NCI-H2196 treated with DMSO at 0.1 percent for 48 hours (cell line): ENCODE data around the gene UBE2E2.

ENCODE experiments used
- DNase-seq: peaks from one replicate; lab custom pipeline; 2025; ENCODE audit not compliant: unreplicated experiment; lab: John Stamatoyannopoulos, UW

UBE2E2 gene

GRCh38 chr3:23435318-23435717 lies 232.2 kb downstream of the UBE2E2 start:
- DNase-seq = no peak

GRCh38 chr3:23435904-23436303 lies 232.8 kb downstream of the UBE2E2 start:
- DNase-seq = no peak

- no peak for DNase-seq
Measured at GRCh38 chr3:23437484-23438145, 234.5 kb downstream of the UBE2E2 start.

GRCh38 chr3:23438657-23439056 lies 235.5 kb downstream of the UBE2E2 start:
- no peak for DNase-seq

- no peak for DNase-seq
Measured at GRCh38 chr3:23439080-23439479, 236.0 kb downstream of the UBE2E2 start.

GRCh38 chr3:23440416-23441294 lies 237.5 kb downstream of the UBE2E2 start:
- no peak for DNase-seq

- DNase-seq = no peak
Measured at GRCh38 chr3:23442598-23443383, 239.7 kb downstream of the UBE2E2 start.

- no peak for DNase-seq
Measured at GRCh38 chr3:23444386-23444785, 241.3 kb downstream of the UBE2E2 start.

- DNase-seq = no peak
Measured at GRCh38 chr3:23446301-23446700, 243.2 kb downstream of the UBE2E2 start.

GRCh38 chr3:23448998-23449537 lies 245.9 kb downstream of the UBE2E2 start:
- DNase-seq = no peak

GRCh38 chr3:23450051-23450450 lies 246.9 kb downstream of the UBE2E2 start:
- DNase-seq = no peak

- DNase-seq = no peak
Measured at GRCh38 chr3:23450806-23451205, 247.7 kb downstream of the UBE2E2 start.

GRCh38 chr3:23452408-23452807 lies 249.3 kb downstream of the UBE2E2 start:
- no peak for DNase-seq

GRCh38 chr3:23455084-23455483 lies 252.0 kb downstream of the UBE2E2 start:
- DNase-seq = no peak

GRCh38 chr3:23455775-23456174 lies 252.6 kb downstream of the UBE2E2 start:
- DNase-seq = no peak

- no peak for DNase-seq
Measured at GRCh38 chr3:23457697-23458096, 254.6 kb downstream of the UBE2E2 start.

- DNase-seq = no peak
Measured at GRCh38 chr3:23459465-23459864, 256.3 kb downstream of the UBE2E2 start.

GRCh38 chr3:23459889-23460546 lies 256.9 kb downstream of the UBE2E2 start:
- DNase-seq = no peak

- DNase-seq = no peak
Measured at GRCh38 chr3:23461069-23461468, 257.9 kb downstream of the UBE2E2 start.

GRCh38 chr3:23463791-23464190 lies 260.7 kb downstream of the UBE2E2 start:
- no peak for DNase-seq

GRCh38 chr3:23465569-23465968 lies 262.4 kb downstream of the UBE2E2 start:
- no peak for DNase-seq
